HG02588 (cell line): ENCODE data around the gene SLC5A10.
"Not testable (repeated sequence)": the region's sequence is repeated elsewhere in the genome, so short reads cannot be mapped to it uniquely, and the experiment has no call there.

ENCODE experiments used
- ATAC-seq: cut with Tn5 transposase; IDR thresholded peaks from one replicate; pipeline ENCODE4 v1.9.1; 2021; ENCODE audit warnings: mild to moderate bottlenecking, moderate library complexity; ENCODE audit not compliant: unreplicated experiment

Gene SLC5A10

DNA sequence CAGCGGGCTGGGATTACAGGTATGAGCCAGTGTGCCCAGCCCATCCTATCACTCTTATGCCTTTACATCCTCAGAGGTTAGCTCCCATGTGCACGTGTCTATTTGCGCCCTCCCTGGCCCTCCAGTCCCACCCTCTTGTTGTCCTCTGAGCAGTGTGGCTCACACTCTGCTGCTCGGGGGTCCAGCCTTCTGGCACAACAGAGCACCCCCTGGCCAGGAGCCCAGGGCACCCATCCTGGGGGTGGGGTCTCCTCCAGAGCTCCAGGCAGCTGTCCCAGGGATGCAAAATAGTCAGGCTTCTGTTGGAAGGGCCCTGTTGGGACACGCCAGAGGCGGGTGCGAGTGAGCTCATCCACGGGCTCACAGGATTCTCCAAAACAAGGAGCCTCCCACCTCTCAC lies 64.3 kb downstream of the SLC5A10 start:
- no peak for ATAC-seq

DNA sequence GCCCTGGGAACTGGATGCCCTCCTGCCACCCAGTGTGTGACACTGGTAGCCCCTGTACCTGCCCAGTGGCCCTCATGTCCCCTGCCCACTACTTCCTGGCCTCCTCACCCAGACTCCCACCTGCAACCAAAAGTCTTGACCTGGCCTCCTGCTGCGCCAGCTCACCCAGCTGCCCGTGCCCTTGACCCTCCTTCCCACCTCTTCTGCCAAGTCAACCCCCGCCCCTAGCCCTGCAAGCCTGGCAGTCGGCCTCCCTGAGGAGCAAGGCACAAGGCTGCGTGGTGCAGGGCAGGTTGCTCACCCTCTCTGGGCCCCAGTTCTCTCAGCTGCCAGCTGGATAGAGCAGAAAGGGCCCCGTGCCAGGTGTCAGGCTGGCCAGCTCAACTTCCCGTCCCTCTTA lies 64.9 kb downstream of the SLC5A10 start:
- ATAC-seq: no peak

DNA sequence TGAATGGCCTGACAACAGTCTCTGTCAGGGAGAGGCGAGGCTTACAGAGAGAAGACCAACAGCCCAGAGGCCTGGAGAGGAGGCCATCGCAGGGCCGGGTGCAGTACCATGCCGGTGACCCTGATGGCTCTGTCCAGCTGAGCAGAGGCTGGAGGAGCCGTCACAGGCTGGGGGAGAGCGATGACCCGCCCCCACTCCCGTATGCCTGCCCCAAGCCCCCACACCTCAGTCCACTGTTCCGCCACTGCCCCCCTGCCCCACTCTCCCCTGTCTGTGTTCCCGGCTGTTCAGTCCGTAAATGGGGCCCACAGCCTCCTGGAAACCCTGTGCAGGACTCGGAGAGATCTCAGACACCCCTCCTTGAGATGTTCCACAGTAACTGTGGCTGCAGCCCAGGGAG lies 65.4 kb downstream of the SLC5A10 start:
- ATAC-seq: no peak

DNA sequence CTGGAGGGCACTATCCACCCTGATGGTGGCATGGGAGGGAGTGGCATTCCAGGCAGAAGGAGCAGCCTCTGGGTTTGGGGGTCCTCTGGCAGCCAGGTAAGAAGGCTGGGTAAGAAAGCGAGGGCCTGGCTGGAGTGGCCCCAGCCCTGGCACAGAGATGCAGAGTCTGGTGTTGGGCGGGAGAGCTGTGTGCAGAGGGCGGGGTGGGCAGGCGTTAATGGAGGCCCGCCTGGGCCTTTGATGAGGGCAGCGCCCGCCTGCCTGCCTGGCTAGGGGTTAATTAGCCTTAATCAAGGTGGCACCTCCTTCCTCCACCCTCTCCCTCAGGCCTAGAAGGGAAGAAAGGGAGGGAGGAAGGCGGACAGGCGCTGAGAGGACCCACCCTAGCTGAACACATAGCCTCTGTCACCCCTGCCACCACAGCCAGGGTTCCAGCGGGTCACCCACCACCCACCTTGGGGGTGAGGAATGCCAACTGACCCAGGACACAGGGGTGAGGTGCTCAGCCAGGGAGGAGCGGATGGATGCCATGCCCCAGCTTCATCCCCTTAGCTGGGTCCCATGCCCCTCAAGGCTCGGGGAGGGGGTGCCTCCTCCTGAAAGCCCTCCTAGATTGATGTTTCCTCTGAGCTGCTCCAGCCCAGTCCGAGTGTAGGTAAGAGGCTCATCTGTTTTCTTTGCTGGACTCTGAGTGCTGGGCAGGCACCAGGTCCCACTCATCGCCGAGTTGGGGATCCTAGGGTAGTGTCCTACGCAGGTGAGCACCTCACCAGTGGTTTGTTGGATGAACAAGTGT lies 66.0 kb downstream of the SLC5A10 start:
- ATAC-seq: no peak

GRCh38 chr17:19018600-19018950 lies 66.6 kb downstream of the SLC5A10 start:
- no peak for ATAC-seq

DNA sequence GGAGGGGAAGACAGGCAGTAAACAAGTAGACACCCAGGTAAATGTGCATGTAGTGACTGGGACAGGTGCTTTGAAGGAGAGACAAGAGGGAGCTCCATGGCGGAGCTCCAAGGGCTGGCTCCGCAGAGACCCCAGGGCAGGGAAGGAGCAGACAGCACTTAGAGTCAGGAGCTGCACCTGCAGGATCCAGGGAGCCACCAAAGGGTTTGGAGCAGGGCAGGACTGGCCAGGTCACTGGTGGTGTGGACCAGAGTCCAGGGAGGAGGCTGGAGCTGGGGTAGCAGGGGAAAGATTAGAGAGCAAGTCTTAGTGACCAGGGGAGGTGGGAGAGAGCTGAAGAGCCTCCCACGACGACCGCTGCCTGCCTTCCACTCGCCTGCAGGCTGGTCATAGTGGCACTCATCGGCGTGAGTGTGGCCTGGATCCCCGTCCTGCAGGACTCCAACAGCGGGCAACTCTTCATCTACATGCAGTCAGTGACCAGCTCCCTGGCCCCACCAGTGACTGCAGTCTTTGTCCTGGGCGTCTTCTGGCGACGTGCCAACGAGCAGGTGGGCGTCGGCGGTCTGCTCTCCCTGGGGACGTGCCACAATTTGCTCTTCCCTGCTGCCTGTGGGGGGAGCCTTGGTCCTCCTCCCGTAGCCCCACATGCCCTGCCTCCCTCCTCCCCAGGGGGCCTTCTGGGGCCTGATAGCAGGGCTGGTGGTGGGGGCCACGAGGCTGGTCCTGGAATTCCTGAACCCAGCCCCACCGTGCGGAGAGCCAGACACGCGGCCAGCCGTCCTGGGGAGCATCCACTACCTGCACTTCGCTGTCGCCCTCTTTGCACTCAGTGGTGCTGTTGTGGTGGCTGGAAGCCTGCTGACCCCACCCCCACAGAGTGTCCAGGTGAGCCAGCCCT lies 67.3 kb downstream of the SLC5A10 start:
- ATAC-seq: no peak

DNA sequence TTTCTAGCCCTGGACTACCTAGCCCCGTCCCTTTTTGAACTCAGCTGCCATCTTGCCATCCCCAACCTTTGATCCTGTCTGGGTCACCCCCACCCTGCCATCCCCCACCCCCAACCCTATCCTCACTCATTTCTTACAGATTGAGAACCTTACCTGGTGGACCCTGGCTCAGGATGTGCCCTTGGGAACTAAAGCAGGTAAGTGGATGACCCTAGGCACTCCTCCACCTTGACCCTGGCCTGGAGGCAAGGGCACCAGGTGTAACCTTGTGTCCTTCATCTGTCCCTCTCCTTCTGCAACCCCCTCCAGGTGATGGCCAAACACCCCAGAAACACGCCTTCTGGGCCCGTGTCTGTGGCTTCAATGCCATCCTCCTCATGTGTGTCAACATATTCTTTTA lies 68.1 kb downstream of the SLC5A10 start:
- ATAC-seq: no peak

- not testable (repeated sequence) for ATAC-seq
Measured at GRCh38 chr17:19021011-19021621, 69.2 kb downstream of the SLC5A10 start.

GRCh38 chr17:19021622-19022083 lies 69.7 kb downstream of the SLC5A10 start:
- ATAC-seq: no peak

DNA sequence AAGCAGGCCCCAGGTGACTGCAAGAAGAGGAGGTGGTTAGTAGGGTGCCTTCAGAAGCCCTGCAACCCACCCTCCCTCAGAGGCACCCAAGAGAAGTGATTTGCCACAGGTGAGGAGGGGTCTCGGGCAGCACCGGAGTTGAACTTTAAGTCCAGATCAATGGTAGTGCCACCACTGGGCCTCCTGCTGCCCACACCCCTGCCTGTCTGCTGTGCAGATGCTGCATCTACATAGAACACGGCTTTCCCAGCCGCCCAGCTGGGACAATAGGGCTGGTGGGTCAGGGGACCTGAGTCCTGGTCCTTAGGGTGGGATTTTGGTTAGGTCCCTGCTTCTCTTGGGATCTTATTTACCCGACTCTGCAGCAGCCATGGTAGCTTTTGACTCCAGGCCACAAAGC lies 70.2 kb downstream of the SLC5A10 start:
- ATAC-seq: no peak

DNA sequence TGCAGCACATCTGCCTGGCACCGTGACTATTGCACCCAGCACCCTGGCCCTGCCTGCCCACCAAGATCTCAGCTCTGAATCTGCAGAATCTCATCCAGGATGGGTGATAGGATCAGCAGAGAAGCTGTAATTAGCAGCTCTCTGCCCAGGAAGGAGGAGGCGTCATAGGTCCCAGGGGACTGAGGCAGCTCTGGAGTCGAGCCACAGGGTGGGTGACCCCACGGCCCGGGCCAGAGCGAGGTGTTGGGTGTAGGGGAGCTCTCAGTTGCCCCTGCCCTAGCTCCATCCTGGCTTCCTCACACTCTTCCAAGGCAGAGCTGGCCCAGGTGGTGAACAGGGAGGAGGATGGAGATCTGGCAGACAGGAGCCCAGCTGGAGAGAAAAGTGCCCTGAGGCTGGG lies 70.8 kb downstream of the SLC5A10 start:
- ATAC-seq: no peak

DNA sequence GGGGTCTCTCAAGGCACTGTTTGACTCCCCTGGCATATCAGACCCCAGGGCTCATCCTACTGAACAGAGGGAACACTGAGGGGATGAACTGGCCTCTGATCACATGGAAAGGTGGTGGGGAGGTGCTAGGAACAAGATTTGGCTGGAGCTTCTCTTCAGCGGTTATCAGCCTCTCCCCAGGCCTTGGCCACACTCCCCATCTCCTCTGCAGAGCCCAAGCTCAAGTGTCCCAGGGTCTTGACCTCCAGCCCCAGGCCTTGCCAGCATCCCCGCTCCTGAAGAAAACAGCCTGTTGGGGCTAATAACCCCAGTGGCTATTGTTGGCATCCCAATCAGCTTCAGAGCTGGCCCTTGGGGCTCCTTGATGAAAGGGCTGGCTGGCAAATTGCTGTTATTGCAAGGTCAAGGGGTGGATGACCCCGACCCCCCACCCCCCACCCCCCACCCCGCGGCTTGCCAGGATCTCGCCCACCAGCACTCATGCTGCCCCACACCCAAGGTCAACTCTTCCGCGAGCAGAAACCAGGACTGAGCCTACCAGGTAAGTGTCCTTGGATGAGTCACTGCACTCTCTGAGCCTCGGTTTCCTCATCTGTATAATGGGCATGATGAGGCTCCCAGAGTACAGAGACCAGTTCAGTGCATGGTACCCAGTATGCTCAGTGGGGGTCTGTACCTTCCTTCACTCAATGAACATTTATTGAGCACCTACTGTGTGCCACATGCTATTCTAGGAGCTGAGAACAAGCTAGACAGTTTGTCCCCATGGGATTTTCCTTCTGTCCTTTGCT lies 71.4 kb downstream of the SLC5A10 start:
- ATAC-seq: no peak

DNA sequence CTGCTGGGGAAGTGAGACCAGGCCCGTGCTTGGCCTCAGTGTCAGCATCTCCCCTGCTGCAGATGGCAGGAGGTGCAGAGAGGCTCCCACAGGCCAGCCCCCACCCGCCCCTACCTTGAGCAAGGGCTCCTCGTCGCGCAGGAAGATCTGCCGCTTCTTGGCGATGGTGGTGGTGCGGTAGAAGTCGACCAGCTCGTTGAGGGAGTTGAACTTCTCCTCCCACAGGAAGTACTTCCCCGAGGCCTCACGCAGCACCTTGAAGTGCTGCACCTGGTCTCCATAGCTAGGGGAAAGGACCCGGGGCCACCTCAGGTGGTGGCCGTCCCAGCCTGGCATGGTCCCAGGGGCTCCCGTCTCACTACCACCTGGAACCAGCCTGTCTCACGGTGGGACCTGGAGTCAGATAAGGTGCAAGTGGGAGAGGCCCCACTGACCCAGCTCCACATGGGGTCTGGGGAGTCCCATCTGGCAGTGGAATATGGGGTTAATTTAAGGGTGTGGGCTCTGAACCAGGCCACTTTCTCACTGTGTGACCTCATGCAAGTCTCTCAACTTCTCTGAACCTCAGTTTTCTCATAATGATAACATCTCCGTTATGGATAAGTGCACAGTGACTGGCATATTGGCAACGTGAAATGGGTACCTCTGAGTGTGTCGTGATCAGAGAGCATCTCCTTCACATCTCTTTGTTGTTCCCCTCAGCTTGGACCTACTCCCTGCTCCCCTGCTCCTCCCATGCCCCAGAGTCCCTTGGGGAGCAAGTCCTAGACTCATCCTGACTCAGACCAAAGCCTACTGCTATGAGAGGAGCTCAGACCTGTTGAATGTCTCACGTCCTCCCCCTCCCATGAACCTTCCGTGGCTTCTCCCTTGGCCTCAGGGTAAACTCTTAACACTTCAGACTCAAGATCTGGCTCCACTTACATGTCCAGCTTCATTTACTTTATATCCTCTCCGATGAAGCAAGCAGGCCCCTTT lies 72.4 kb downstream of the SLC5A10 start:
- no peak for ATAC-seq

GRCh38 chr17:19028671-19029070 lies 76.7 kb downstream of the SLC5A10 start:
- ATAC-seq: not testable (repeated sequence)

DNA sequence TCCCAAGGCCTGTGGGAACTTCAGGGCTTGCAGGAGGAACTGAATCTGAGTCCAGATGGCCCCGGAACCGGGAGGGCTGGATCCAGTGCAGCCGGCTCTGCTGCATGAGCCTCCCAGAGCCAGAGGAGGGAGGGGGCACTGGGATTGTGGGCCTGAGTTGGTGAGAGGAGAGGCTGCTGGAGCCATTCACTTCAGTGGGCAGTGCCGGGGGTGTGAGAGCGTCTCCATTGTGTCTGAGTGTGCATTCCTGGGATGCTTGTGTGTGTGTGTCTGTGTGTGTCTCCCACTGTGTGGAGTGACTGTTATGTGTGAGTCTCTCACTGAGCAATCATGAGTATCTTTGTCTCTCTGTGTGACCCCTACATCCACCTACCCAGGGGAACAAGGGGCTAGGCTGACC lies 77.8 kb downstream of the SLC5A10 start:
- ATAC-seq: not testable (repeated sequence)

DNA sequence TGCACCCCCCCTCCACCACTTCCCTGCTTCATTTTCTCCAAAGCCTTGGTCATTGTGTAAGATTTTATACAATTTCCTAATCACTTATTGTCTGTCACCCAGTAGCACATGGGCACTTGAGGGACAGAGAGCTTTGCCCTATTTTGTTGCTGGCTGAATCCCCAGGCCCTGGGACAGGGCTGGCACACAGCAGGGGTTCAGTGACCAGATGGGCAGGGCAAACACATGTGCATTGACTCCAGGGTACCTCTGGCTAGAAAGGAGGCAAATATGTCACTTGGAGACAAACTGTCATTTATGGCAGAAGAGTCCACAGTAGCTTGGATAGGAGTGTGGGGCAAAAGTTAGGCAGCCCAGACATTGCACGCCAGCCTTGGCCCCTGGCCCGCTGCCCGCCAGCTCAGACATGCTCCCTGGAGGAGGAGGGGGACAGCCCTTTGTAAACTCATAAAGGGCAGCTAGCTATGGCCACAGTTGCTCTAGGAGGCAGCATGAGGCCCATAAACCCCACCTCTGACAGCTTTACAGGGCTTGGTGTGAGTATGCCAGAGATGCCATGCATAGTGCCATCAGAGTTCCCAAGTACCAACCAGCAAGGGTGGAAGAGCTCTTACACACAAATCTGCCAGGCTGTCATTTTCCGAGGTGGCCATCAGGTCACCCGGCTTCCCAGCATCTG lies 78.9 kb downstream of the SLC5A10 start:
- ATAC-seq: not testable (repeated sequence)

- ATAC-seq: not testable (repeated sequence)
Measured at GRCh38 chr17:19031729-19032128, 79.8 kb downstream of the SLC5A10 start.

DNA sequence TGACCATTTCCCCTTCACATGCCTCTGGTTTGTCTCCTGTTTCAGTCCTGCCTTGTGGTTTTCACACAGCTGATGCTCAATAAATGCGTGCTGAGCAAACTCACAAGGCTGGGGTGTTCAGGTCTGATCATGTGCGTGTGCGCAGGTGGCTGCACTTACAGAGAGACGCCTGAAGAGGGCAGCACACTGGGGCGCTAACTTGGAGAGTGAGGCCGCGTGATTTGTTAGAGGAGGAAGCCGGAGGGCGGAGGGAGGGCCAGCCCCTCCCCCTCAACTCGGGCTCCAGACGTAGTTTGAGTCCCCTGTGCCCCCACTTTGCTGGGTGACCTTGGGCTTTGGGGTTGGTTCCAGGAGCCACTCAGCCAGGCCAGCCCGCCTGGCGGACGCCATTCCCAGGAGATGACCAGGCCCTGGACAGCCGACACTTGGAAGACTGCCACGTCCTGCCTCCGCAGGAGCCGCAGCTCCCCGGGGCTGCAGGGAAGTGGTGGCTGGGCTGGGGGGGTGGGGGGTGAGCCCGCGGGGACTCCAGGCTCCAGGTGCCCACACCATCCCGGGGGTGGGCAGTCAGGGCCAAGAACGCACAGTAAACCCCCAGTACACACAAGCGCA lies 80.5 kb downstream of the SLC5A10 start:
- ATAC-seq: peak; percentile 44

- not testable (repeated sequence) for ATAC-seq
Measured at GRCh38 chr17:19036186-19036585, 84.2 kb downstream of the SLC5A10 start.
